HG03097 (cell line): Measurements from ENCODE around the gene LPAR6.
"Not testable (repeated sequence)": the region's sequence is repeated elsewhere in the genome, so short reads cannot be mapped to it uniquely, and the experiment has no call there.

ENCODE experiments used
- ATAC-seq: cut with Tn5 transposase; IDR thresholded peaks from one replicate; pipeline ENCODE4 v1.9.1; 2021; ENCODE audit not compliant: unreplicated experiment, low FRiP score

Gene LPAR6, protein sequence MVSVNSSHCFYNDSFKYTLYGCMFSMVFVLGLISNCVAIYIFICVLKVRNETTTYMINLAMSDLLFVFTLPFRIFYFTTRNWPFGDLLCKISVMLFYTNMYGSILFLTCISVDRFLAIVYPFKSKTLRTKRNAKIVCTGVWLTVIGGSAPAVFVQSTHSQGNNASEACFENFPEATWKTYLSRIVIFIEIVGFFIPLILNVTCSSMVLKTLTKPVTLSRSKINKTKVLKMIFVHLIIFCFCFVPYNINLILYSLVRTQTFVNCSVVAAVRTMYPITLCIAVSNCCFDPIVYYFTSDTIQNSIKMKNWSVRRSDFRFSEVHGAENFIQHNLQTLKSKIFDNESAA

DNA sequence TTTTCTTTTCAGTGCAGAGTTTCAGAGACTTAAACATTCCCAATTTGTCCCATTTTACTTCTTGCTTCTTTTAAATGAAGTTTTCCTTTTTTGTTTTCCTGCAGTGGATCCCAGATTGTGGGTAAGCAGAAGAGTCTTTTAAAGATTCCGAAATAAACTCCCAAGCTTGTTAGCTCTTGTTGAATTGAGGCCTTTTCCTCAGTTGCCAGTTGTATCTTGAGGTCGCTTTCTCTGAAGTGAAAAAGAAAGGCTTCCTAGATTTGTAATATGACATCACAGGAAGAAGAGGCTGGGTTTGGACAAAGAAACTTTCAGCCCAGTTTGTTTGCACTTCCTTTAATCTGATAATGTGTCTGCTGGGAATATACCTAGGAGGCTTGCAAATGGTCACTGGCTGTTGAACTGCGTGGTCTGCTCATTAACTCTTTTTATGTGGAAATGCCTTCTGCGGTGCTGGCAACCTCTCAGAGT is at the start of gene LPAR6:
TSS of gene LPAR6 (minus strand) at position 233 of the 471 bp plus-strand sequence. CDS start 690 bp downstream, outside the sequence.
- no peak for ATAC-seq

DNA sequence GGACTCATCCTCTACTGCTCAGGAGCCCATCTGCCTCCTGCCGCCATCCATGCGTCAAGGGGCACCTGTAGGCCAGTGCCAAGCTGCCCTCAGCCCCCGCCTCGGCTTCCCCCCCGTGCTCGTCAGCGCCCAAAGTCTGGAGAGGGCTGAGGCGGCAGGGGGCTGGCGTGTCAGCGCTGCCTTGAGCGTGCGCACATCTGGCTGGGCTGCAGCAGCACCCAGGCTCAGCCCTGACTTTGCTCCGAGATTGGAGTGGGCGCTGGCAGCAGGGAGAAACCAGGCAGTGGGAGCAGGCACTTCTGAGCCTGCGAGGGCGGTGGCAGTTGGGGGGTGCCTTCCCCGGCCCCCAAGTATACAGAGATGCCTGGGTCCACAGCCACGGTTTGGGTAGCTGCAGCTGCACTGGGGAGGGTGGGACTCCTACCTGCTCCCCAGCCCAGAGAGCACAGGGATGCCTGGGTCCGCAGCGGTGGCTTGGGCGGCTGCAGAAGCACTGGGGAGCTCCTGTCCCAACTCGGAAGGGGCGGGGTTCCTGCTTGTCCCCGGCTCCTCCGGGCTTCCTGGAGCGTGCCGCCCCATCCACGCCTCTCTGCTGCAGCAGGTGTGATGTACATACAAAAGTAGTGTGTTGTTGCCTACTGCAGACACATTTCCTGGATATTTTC is 44.8 kb upstream of the LPAR6 start:
- ATAC-seq, result no peak

DNA sequence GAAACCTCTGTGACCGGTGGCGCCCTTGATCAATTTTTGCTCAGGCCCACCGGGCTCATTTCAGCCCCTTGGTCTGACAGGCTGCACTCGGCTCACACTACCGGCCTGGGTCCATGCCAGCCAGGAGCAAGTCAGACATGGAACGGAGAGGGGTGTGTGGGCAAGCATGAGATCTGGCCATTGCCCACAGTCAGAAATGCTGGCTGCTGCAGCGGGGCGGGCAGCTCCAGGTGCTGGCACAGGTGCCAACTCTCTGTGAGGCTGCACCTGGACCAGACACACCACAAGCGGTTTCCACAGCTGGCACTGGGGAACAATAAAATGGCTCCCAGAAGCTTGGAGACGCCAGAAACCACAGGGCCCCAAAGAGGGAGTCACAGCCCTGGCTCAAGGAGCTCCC is 43.6 kb upstream of the LPAR6 start:
- no peak for ATAC-seq

DNA sequence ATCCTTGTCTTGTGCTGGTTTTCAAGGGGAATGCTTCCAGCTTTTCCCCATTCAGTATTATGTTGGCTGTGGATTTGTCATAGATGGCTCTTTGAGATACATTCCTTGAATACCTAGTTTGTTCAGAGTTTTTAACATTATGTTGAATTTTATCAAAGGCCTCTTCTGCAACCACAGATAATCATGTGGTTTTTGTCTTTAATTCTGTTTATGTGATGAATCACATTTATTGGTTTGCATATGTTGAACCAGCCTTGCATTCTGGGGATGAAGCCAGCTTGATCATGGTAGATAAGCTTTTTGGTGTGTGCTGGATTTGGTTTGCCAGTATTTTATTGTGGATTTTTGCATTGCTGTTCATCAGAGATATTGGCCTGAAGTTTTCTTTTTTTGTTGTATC is 38.3 kb upstream of the LPAR6 start:
- not testable (repeated sequence) for ATAC-seq

DNA sequence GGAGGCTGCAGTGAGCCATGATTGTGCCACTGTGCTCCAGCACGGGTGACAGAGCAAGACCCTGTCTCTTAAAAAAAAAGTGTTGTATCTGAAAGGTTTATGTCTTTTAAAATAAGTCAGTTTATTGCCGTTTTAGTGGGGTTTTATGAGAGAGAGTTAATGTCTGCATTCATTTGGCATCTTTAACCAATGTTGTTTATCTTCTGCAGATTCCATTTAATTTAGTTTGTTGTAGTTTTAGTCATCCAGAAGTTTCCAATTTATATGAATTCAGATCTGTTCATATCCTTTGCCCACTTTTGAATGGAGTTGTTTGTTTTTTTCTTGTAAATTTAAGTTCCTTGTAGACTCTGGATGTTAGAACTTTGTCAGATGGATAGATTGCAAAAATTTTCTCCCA is 36.7 kb upstream of the LPAR6 start:
- ATAC-seq, result no peak

DNA sequence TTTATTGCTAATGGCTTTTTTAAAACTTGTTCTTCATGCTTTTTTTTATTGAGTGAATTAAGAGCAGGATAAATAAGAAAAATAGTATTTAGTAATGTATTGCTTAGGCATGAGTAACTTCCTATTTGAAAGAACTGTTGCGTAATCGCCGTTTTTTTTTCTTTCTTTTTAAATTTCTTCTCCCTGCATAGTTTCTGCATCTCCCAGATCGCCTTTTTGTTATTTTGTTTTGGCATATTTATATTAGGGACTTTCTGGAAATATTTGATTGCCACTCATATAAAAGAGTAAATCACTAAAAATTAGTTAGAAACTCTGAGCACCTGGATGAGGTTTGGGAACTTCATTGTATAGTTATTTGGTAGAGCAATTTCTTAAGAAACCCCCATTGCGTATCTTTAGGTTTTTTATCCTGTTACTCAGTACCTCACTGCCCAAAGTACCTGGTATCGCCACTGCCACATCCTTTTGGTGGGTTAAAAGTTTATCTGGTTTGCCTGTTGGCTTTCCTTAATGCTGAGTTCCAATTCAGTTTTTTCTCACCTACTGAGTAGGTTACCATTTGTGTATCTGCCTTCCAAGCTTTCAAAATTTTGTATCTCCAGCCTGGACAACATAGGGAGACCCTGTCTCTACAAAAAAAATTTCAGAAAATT is 36.2 kb upstream of the LPAR6 start:
- ATAC-seq, result no peak

DNA sequence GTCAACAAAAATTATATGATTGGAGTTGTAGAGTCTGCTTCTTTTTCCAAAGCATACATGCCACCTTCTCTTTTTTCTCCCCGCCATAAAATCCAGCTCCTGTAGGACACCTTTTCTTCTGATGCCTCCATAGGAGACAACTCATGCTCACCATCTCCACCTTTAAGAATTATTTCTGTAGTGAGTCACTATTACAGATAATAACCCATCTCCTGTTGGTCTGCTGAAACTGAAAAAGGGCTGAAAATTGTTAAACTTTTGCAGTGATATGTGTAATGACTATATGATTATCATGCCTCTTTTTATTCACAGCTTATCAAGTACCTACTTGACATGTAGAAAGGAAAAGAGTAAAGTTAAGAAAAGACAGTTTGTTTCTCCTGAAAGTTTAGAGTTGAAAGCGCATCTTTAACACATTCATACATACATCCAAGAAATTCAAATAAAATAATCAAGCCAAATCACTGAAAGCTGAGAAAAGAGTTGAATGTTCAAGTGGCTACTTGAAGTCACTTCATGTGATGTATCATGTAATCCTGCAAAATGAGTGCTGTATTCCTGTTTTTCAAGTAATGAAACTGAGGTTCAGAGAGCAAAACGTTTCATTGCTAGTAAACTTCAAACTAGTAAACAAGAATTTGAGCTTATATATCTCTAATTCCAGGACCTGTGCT is 35.5 kb upstream of the LPAR6 start:
- no peak for ATAC-seq

DNA sequence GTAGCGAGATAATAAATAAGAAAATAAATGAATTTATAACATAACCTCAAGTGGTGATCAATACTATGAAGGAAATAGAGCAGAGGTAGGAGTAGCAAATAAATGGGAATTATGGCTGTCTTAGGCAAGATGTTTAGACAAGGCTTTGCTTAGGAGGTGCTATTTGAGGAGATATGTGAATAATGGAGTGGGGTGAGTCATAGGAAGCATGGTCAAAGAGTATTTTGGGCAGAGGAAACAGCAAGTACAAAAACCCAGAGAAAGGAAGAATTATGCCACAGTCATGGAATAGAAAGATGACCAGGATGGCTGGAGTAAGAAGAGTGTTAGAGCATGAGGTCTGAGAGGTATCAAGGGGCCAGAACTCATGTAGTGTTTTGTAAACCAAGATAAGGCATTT is 33.6 kb upstream of the LPAR6 start:
- no peak for ATAC-seq

DNA sequence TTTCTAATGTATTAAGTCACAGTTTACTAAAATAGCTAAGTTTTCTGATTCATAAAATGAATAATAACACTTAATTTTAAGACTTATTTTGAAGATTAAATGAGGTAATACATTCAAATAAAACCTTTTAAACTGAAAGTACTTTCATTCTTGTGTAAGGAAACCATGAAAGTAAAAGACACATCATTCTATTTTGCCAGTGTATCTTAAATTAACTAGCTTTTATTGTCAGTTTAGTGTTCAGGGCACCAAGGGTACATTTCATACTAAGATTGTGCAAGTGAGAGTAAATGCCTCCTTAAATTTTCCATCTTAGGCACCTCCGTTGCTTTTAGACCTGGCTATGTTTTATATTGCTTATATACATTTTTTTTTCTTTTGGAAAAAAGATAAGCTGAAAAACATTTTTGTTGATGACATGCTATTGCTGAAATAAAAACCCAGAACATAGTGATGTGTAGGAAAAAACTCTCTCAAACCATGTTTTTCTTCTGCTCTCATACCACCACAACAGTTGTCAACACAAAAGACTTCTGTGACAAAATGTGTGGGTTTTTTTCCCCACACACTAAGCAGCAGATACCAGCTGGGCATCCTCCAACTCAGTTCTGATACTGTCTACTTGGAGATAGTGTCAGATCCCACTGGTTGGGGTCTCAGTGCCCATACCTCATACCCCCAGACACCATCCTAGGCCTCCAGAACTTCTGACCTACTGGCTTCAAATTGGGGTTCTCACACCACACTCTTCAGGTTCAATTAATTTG is 30.7 kb upstream of the LPAR6 start:
- no peak for ATAC-seq

DNA sequence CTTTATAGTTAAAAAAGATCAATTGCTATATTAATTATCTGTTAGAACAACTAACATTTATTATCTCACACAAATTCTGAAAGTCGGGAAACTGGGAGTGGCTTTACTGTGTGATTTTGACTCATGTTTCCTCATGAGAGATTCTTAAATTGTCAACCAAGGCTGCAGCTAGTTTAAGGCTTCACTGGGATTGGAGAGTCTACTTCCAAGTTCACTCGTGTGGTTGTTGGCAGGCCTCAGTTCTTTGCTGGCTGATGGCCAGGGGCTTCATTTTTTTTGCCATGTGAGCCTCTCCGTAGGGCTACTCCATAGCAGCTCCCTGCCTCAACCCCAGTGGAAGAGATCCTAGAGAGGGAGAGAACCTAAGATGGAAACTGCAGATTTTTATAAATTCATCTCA is 24.5 kb upstream of the LPAR6 start:
- no peak for ATAC-seq

DNA sequence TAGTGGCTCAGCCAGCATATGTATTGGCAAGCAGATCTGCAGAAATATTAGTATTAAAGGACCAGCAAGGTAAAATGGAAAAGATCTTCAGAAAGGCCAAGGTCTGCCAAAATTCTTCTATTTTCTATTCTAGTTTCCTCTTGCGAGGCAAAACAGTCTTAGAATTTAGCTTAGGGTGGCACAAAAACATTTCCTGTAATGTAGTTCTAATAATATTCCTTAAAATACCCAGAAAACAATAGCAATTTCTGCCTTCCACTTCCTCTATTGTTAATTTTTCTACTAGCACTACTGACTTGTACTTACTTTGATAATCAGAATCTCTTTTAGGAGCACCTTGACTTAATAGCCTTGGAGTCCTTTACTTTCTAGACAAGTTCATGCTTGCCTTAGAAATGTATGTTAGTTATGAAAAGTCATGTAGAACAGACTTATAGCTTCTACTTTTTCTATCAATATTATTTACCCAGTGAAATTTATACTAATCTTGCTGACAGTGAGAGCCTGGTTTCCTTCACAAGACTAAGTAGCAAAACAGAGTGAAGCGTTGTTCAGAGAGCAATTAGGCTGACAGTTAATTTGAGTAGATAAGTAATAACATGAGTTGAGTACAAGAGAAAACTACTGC is 23.9 kb upstream of the LPAR6 start:
- no peak for ATAC-seq

DNA sequence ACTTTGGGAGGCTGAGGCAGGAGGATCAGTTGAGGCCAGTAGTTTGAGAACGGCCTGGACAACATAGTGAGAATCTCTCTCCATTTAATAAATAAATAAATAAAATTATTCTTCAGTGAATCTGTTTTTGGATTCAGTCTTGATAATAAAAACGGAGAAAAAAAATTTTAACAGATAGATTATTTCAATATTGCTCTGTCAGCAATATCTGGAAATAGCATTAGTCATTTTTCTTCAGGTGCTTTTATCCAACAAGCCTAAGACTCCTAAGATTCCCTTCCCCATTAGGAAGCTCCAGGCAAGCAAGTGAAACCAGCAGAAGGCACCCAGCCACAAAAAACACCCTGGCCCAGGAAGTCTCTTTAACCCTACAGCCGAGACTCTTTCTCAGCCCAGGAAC is 21.3 kb upstream of the LPAR6 start:
- ATAC-seq, result no peak

DNA sequence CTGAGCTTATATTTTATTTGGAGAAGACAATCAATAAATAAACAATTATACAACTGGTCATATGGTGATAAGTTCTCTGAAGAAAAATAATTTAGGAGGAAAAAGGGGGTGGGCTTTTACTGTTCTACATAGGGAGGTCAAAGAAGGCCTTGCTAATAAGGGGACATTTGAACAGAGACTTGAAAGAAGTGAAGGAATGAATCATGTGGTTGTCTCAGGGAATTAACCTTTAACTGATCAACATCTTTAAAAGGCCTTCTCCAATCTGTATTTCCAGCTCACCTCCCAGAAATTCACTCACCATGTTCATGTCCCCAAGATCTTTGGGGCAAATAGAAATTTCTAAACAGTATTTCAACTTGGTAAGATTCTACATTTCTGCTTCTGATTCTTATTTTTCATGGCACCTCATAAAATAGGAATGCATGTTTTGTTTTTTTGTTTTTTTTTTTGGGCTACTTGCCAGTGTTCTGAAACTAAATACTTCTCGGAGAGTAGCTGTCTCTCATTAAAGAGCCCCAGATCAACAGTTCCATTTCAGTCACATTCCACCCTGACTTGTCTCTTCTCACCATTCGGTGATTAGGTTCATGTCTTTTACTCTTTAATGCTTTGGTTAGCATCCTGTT is 19.2 kb upstream of the LPAR6 start:
- ATAC-seq, result no peak

DNA sequence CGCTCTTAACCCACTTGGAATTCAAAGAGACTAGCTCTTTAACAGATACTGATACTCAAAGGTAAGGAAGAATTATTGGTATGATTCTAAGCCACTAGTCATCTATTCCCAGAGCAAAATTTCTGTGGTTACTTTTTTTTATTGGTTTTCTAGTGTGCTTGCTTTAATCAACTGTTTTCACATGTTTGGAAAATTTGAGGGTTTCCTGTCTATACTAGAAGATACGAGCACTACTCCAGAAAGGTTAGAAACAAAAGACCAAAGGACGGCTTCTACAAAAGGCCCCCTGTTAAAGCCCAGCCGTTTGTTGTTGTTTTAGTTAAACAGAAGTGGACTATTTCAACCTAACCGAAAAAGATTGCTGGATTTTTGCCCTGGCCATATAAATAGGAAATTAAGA is 18.5 kb upstream of the LPAR6 start:
- ATAC-seq, result no peak

DNA sequence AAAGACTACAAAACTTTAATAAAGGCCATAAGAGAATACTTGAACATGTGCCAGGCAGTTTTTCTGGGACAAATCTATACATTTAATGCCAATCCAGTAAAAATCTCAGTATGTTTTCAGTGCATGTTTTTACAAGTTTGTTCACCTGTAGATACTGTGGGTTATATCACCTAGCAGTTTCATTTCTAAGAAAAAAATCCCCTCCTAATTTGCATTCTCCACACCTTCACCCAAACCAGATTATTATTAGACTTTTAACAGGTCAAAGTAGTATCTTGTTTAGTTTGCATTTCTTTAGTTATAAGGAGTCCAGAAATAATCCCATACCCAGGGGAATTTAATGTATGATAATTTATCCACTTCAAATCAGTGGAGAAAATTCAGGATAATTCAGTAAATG is 17.0 kb upstream of the LPAR6 start:
- ATAC-seq, result no peak

DNA sequence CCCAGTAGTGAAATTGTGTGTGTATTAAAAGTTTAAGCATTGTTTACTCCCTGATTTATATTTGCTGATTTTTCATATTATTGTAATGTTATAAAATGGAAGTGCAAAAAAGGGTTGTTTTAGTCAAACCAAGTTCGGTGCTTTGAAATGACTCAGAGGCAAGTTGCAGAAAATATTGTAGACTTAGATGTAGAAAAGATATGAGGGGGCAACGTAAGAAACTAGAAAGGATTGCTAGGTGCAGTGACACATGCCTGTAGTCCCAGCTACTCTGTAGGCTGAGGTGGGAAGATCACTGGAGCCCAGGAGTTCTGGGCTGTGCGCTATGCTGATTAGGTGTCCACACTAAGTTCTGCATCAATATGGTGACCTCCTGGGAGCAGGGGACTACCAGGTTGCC is 16.1 kb upstream of the LPAR6 start:
- no peak for ATAC-seq

DNA sequence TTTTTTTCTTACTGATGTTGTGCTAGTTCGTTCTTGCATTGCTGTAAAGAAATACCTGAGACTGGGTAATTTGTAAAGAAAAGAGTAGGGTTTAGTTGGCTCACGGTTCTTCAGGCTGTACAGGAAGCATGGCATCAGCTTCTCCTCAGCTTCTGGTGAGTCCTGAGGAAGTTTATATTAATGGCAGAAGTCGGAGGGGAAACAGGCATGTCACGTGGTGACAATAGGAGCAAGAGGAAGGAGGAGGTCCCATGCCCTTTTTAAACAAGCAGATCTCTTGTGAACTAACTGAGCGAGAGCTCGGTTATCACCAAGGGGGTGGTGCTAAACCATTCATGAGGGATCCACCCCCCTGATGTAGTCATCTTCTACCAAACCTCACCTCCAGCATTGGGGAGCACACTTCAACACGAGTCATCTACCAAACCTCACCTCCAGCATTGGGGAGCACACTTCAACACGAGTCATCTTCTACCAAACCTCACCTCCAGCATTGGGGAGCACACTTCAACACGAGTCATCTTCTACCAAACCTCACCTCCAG is 13.9 kb upstream of the LPAR6 start:
- not testable (repeated sequence) for ATAC-seq

DNA sequence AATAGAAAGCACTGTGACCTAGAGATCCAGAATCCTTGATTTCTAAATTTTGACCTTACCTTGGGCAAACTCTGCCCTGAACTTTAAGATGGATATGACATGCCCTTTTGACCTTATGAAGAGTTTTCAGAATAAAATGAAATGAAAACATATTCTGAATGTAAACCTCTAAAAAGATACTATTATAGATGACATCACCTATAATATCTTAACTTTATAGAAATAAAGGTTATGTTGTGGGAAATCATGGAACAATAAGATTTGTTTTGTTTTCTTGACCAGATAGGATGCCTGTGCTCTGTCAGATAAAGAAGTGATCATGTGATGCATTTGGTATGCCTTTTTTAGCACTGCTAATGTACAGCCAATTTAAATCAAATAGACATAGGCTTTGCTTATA is 13.1 kb upstream of the LPAR6 start:
- ATAC-seq, result no peak

DNA sequence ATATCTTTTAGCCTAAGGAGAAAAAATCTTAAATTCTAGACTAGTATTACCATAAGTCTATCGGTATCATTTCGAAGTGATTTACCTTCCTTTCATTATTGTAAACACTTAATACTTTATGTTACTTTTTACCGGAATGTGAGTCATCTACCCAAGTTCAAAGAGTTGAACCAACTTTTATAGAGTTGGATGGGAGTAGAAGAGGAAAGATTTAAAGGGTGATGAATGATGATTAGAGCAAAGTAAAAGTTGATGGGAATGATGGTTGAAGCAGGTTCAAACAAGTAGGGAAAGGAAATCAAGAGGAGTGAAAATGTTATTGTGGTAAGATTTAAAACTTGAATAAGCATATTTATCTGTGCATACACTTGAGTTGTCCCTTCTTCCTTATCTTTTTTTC is 11.3 kb upstream of the LPAR6 start:
- ATAC-seq, result no peak
